IMR-90 (cell line): ENCODE measurements around the gene AMY1B. TPM values are rescaled to one million over a fixed set of nuclear protein-coding genes. Genes with fewer than 3 reads are reported as not detected.
"Not testable (repeated sequence)": the region's sequence is repeated elsewhere in the genome, so short reads cannot be mapped to it uniquely, and the experiment has no call there.

ENCODE experiments used
- ATAC-seq: fragments of 200-7000 bp; cut with Tn5 transposase; 2 replicates; pipeline ENCODE4 v1.9.1; 2020; ENCODE audit warnings: low read depth, mild to moderate bottlenecking, moderate library complexity
- BruUV-seq: library from RNA; stranded (reverse); fragments of 400-500 nt; replicated peaks from 2 replicates; lab custom pipeline; 2021; lab: Mats Ljungman, UMichigan
- CTCF ChIA-PET: fragments of 300-600 bp; formaldehyde crosslinking; extraction: SDS; loops from one replicate; lab custom pipeline; 2021; ENCODE audit warnings: antibody characterized with exemption; lab: Yijun Ruan, JAX
- POLR2A ChIA-PET: fragments of 300-600 bp; sonication (Branson Sonifier 250); formaldehyde crosslinking; loops from one replicate; lab custom pipeline; 2022; ENCODE audit warnings: antibody characterized with exemption; ENCODE audit not compliant: unreplicated experiment; lab: Charles Lee
- DNase-seq: peaks from one replicate; pipeline ENCODE4 v3.0.0; 2013
- H2AFZ ChIP-seq: replicated peaks from 2 replicates; pipeline ENCODE3; 2013; ENCODE audit warnings: low read length, mild to moderate bottlenecking; ENCODE audit not compliant: poor library complexity
- H2AK5ac ChIP-seq: 2 replicates; pipeline ENCODE4 v1.6.1; 2013; ENCODE audit warnings: low read depth, low read length, inconsistent platforms
- H2AK9ac ChIP-seq: replicated peaks from 2 replicates; pipeline ENCODE3; 2013; ENCODE audit warnings: mild to moderate bottlenecking, low read depth, low read length, moderate library complexity; ENCODE audit not compliant: poor library complexity
- H2BK120ac ChIP-seq: 2 replicates; pipeline ENCODE4 v1.6.1; 2013; ENCODE audit warnings: low read depth, low read length, inconsistent platforms
- H2BK15ac ChIP-seq: 3 replicates; pipeline ENCODE4 v1.6.1; 2013; ENCODE audit warnings: low read depth, low read length, inconsistent platforms
- H2BK20ac ChIP-seq: 2 replicates; pipeline ENCODE4 v1.6.1; 2013; ENCODE audit warnings: low read depth, mild to moderate bottlenecking, inconsistent platforms, low read length, moderate library complexity
- H2BK5ac ChIP-seq: 2 replicates; pipeline ENCODE4 v1.6.1; 2013; ENCODE audit warnings: mild to moderate bottlenecking, low read depth, low read length, inconsistent platforms; ENCODE audit not compliant: poor library complexity, severe bottlenecking
- H3K14ac ChIP-seq: replicated peaks from 2 replicates; pipeline ENCODE4 v1.6.1; 2013; ENCODE audit warnings: low read depth, low read length, inconsistent platforms
- H3K18ac ChIP-seq: 2 replicates; pipeline ENCODE4 v1.6.1; 2013; ENCODE audit warnings: low read depth, low read length, control low read depth
- H3K23ac ChIP-seq: 2 replicates; pipeline ENCODE4 v1.6.1; 2013; ENCODE audit warnings: low read depth, low read length, inconsistent platforms
- H3K27ac ChIP-seq: 2 replicates; pipeline ENCODE4 v1.5.1; 2013; ENCODE audit warnings: mild to moderate bottlenecking, control low read depth, low read length; ENCODE audit not compliant: insufficient read depth
- H3K27me3 ChIP-seq: 2 replicates; pipeline ENCODE4 v1.6.1; 2013; ENCODE audit warnings: low read length; ENCODE audit not compliant: control insufficient read depth, insufficient read depth
- H3K36me3 ChIP-seq: 2 replicates; pipeline ENCODE4 v1.6.1; 2013; ENCODE audit warnings: low read length, mixed read lengths; ENCODE audit not compliant: control insufficient read depth, insufficient read depth
- H3K4ac ChIP-seq: 2 replicates; pipeline ENCODE4 v1.6.1; 2013; ENCODE audit warnings: low read depth, low read length, inconsistent platforms
- H3K4me1 ChIP-seq: 2 replicates; pipeline ENCODE4 v1.6.1; 2013; ENCODE audit warnings: low read length, mixed read lengths; ENCODE audit not compliant: control insufficient read depth, insufficient read depth
- H3K4me2 ChIP-seq: 2 replicates; pipeline ENCODE4 v1.6.1; 2013; ENCODE audit warnings: low read depth, mild to moderate bottlenecking, control low read depth, low read length, moderate library complexity
- H3K4me3 ChIP-seq: 2 replicates; pipeline ENCODE4 v1.5.1; 2013; ENCODE audit warnings: low read depth, mild to moderate bottlenecking, control low read depth, low read length, moderate library complexity; ENCODE audit not compliant: insufficient read depth
- H3K56ac ChIP-seq: 2 replicates; pipeline ENCODE4 v1.6.1; 2013; ENCODE audit warnings: low read length, inconsistent platforms; ENCODE audit not compliant: insufficient read depth; ENCODE audit errors: extremely low read depth
- H3K79me1 ChIP-seq, 2 experiments: 2 replicates each; pipeline ENCODE4 v1.6.1; 2013; ENCODE audit warnings: low read length in 2 of 2, inconsistent platforms in 1 of 2, low read depth in 1 of 2
- H3K9ac ChIP-seq: 2 replicates; pipeline ENCODE4 v1.6.1; 2013; ENCODE audit warnings: low read depth, low read length, control low read depth
- H3K9me1 ChIP-seq: 2 replicates; pipeline ENCODE4 v1.6.1; 2013; ENCODE audit warnings: low read length, inconsistent platforms; ENCODE audit not compliant: insufficient read depth
- H3K9me3 ChIP-seq: 2 replicates; pipeline ENCODE4 v1.6.1; 2013; ENCODE audit warnings: low read length; ENCODE audit not compliant: control insufficient read depth, insufficient read depth
- H4K20me1 ChIP-seq: 2 replicates; pipeline ENCODE4 v1.6.1; 2013; ENCODE audit warnings: low read length, inconsistent platforms; ENCODE audit not compliant: insufficient read depth
- H4K5ac ChIP-seq: 2 replicates; pipeline ENCODE4 v1.6.1; 2013; ENCODE audit warnings: mild to moderate bottlenecking, low read depth, low read length, control low read depth
- H4K8ac ChIP-seq, 2 experiments: 2 replicates each; pipeline ENCODE4 v1.6.1; 2013; ENCODE audit warnings: low read depth in 2 of 2, low read length in 2 of 2, control low read depth in 1 of 2, inconsistent platforms in 1 of 2
- H4K91ac ChIP-seq: 2 replicates; pipeline ENCODE4 v1.6.1; 2013; ENCODE audit warnings: low read depth, low read length, inconsistent platforms; ENCODE audit not compliant: insufficient read depth
- WGBS, 2 experiments: methylation state at CpG; one replicate each; pipeline versions ENCODE4 v1.1.5 to v1.1.7; 2013; ENCODE audit warnings: missing lambda C conversion rate in 2 of 2; ENCODE audit not compliant: insufficient read length in 1 of 2; ENCODE audit errors: extremely low coverage in 2 of 2; 5-methylcytosine and 5-hydroxymethylcytosine counted together
- dilution Hi-C: fragments of 300-500 bp; cut with HindIII; formaldehyde crosslinking; loops from one replicate; pipeline ENCODE4 v1.14.3; 2018; ENCODE audit warnings: low sequenced_read_pairs; ENCODE audit not compliant: unreplicated experiment
- in situ Hi-C: fragments of 300-500 bp; cut with MboI; formaldehyde crosslinking; loops from 3 replicates; pipeline ENCODE4 v1.14.3; 2019; ENCODE audit warnings: low sequenced_read_pairs, inconsistent platforms, mixed read lengths
- intact Hi-C: fragments of 100-400 bp; cut with micrococcal nuclease; formaldehyde crosslinking; loops from 2 replicates; pipeline ENCODE4 v1.10.0; 2022
- polyA plus RNA-seq, 3 experiments: library from polyadenylated mRNA; depleted of rRNA; stranded (reverse); fragments of >200 nt; gene quantifications; 2 replicates each; pipeline ENCODE4 v1.2.3, GENCODE V29; 2012; ENCODE audit warnings: low replicate concordance in 1 of 3
- total RNA-seq: library from RNA; depleted of rRNA; stranded (reverse); fragments of >200 nt; gene quantifications from 2 replicates; pipeline ENCODE4 v1.2.3, GENCODE V29; 2012

Gene AMY1B
- total and polyA plus RNA-seq, 2 of the 4 experiments (the other 2 are of a cell fraction): not detected

- H3K23ac ChIP-seq, H3K4ac ChIP-seq, H3K56ac ChIP-seq, H3K79me1 ChIP-seq, H3K4me3 ChIP-seq, H3K4me1 ChIP-seq, H2BK5ac ChIP-seq, CTCF ChIA-PET, H4K8ac ChIP-seq, DNase-seq, H2AK5ac ChIP-seq, H3K36me3 ChIP-seq, H4K5ac ChIP-seq, H3K27me3 ChIP-seq, intact Hi-C loops, H4K20me1 ChIP-seq, H3K9ac ChIP-seq, H3K14ac ChIP-seq, H3K18ac ChIP-seq, H3K4me2 ChIP-seq, in situ Hi-C loops, BruUV-seq, H2BK15ac ChIP-seq, ATAC-seq, H2AFZ ChIP-seq, H2BK20ac ChIP-seq, H2AK9ac ChIP-seq, H3K9me1 ChIP-seq, H3K9me3 ChIP-seq, dilution Hi-C loops, H3K27ac ChIP-seq, H4K91ac ChIP-seq, H2BK120ac ChIP-seq, POLR2A ChIA-PET: not testable (repeated sequence)
- no CpG with 5 or more reads among the region's 4 CpGs for WGBS, 2 experiments
Observed at GRCh38 chr1:103700669-103701068, 4.7 kb upstream of the AMY1B start.

- H2BK5ac ChIP-seq, H2AK9ac ChIP-seq, CTCF ChIA-PET, H3K9me1 ChIP-seq, ATAC-seq, H2BK120ac ChIP-seq, H3K56ac ChIP-seq, in situ Hi-C loops, H3K4me3 ChIP-seq, H2BK20ac ChIP-seq, H4K8ac ChIP-seq, H3K9ac ChIP-seq, H4K20me1 ChIP-seq, BruUV-seq, POLR2A ChIA-PET, H2AK5ac ChIP-seq, H3K14ac ChIP-seq, H3K18ac ChIP-seq, H2AFZ ChIP-seq, H4K91ac ChIP-seq, H3K4me2 ChIP-seq, H3K23ac ChIP-seq, H4K5ac ChIP-seq, H3K4ac ChIP-seq, H3K36me3 ChIP-seq, intact Hi-C loops, H3K27me3 ChIP-seq, H3K9me3 ChIP-seq, H3K4me1 ChIP-seq, H3K79me1 ChIP-seq, DNase-seq, dilution Hi-C loops, H3K27ac ChIP-seq, H2BK15ac ChIP-seq: not testable (repeated sequence)
- WGBS, 2 experiments: no CpG with 5 or more reads among the region's 6 CpGs
Observed at GRCh38 chr1:103697430-103697829, 1.4 kb upstream of the AMY1B start.
